GM19240 (cell line): Measurements from ENCODE around the gene FCN2.
"Not testable (repeated sequence)": the region's sequence is repeated elsewhere in the genome, so short reads cannot be mapped to it uniquely, and the experiment has no call there.

ENCODE experiments used
- DNase-seq: peaks from one replicate; pipeline ENCODE4 v3.0.0; 2011; ENCODE audit warnings: low spot score; ENCODE audit not compliant: insufficient read length

The FCN2 gene

GRCh38 chr9:134847138-134847537, 33.5 kb upstream of the FCN2 start:
- no peak for DNase-seq

DNA sequence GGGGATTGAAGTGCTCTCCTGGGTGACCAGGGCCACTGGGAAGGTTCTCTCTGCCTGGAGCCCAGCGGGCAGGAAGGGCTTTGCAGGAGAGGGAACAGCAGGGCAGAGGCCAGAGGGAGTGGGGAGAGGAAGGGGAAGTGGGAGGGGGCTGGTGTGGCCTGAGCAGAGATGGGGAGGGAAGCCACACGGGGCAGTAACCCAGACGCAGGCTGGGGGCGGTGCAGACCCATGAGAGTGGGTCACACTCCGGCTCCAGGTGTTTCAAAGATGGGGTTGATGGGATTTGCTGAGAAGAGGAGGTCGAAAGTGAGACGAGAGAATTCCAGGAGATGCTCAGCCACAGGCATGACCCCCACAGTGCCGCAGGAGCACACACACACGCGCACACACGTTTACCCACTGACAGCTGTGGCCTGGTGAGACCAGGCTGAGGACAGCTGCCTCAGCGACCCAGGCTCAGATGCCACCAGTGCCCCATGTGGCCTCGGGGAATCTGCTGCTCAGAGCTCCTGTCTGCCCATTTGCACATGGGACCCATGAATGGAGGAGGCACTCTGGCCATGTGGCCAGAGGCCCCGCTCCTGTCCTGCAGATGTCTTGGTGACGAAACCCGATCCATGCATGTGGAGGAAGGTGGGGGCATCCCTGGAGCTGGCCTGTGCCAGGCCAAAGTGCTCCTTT, 32.7 kb upstream of the FCN2 start:
- no peak for DNase-seq

GRCh38 chr9:134848504-134848903, 32.1 kb upstream of the FCN2 start:
- no peak for DNase-seq

DNA sequence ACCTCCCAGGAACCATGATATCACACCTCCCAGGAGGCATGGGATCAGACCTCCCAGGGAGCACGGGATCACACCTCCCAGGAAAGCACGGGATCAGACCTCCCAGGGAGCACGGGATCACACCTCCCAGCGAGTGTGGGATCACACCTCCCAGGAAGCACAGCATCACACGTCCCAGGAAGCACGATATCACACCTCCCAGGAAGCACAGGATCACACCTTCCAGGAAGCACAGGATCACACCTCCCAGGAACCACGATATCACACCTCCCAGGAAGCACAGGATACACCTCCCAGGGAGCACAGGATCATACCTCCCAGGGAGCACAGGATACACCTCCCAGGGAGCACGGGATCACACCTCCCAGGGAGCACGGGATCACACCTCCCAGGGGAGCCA, 30.0 kb upstream of the FCN2 start:
- no peak for DNase-seq

DNA sequence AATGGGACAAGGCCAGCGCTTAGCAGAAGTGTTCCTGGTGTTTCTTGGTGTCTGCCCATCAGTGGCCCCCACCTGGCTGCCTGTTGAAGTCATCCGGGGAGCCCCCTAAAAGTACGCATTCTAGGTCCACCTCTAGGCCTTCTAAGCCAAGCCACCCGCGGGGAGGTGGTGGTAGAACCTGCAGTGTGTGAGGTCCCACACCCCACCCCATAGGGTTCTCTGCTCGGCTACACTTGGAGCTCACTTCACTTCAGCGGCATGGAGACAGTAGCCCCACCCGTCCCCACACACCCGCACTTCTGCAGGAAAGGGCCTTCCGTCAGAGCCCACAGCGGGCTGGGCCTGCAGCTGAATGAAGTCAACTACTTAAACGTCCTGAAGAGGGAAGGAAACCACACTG, 29.6 kb upstream of the FCN2 start:
- no peak for DNase-seq

GRCh38 chr9:134852906-134853654, 27.5 kb upstream of the FCN2 start:
- DNase-seq: no peak

DNA sequence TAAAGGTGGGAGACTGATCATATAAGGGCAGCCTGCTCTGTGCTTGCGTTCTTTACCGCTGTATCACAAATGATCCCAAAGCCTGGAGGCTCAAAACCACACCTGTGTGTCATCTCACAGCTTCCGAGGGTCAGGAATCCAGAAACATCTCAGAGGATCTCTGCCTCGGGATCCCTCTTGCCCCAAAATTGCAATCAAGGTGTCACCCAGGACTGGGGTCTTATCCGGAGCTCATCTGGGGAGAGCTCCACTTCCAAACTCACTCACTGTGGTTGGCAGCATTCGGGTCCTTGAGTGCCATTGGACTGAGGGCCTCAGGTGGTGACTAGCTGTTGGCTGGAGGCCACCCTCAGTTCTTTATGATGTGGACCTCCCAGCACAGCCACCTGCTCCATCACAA, 26.7 kb upstream of the FCN2 start:
- no peak for DNase-seq

DNA sequence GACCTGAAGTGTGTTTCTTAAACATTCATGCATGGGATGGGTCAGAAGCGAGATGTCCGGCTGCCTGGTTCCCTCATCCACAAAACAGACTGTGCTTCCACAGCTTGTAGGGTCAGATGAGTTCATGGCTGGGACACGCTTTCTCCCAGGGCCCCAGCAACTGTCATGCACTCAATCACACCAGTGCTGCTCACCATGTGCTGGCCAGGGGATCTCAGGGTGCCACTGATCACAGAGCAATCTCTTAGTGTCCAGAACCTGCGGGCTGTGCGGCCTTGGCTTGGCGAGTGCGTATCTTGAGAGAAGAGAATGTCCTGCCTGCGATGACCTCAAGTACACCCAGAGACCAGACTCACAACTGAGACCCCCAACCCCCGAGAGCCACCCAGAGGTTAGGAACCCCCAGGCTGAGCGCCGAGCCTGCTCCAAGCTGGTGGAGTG, 26.0 kb upstream of the FCN2 start:
- no peak for DNase-seq

DNA sequence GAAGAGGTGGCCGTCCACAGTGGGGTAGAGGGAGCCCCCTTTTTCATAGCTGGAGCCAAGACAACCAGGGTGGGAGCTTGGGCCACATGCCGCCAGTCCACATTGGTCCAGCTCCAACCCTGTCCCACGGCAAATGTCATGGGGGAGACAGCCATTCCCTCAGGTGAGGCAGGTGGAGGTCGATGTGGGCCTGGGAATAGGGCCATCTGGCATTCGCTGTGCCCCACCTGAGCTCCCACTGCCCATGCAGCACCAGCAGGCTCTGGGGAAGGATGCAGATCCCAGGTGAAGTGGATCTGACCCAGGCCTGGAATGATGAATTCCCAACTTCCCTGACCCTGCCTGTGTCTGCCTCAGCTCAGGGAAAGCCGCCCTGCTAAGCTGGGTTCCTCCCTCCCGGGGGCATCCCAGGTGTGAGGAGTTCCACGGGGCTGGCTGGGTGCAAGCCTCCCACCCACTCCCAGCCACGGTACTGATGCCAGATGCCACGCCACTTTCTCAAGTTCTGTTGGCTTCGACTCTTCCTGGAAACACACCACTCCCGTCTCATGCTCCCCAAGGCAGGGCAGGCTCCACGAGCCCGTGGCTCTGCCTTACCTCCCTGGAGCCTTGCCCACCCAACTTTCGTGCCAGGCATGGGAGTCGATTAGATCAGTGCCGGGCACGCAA, 25.2 kb upstream of the FCN2 start:
- DNase-seq: no peak

GRCh38 chr9:134855900-134856377, 24.7 kb upstream of the FCN2 start:
- no peak for DNase-seq

- not testable (repeated sequence) for DNase-seq
Measured at GRCh38 chr9:134857451-134857850, 23.2 kb upstream of the FCN2 start.

DNA sequence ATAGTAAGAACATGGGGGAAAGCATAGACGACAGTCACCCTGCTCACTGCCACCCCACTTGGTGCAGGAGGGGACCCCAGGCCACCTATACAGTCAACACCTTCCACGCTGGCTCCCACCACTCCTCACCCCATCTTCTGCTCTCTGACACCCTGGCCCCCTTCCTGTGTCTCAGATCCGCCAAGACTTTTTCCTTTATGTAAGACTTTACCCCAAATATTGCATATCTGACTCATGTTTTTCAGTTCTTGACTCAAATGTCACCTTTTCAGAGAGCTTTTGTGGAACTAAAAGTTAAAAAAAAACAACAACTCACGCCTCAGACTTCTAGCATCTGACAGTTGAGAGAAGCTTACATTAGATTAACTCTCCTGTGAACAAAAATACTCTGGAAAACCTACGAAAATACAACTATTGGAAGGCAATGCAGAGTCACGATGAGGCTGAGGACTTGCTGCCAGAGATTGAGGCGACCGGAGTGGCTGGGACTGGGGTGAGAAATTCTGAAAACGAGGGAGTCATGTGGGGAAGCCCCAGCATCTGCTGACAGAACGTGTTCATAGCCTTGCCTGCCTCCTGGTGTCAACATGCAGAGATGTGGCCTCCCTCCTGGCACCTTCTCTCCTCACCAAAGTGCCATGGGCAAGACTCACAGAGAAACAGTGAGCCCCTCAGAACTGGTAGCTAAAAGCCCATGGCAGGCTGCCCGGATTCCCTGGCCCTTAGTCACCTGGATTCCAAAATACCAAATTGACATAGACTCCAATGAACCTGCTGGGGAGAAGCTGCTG, 22.4 kb upstream of the FCN2 start:
- peak; percentile 62 for DNase-seq

GRCh38 chr9:134860510-134860909, 20.1 kb upstream of the FCN2 start:
- no peak for DNase-seq

DNA sequence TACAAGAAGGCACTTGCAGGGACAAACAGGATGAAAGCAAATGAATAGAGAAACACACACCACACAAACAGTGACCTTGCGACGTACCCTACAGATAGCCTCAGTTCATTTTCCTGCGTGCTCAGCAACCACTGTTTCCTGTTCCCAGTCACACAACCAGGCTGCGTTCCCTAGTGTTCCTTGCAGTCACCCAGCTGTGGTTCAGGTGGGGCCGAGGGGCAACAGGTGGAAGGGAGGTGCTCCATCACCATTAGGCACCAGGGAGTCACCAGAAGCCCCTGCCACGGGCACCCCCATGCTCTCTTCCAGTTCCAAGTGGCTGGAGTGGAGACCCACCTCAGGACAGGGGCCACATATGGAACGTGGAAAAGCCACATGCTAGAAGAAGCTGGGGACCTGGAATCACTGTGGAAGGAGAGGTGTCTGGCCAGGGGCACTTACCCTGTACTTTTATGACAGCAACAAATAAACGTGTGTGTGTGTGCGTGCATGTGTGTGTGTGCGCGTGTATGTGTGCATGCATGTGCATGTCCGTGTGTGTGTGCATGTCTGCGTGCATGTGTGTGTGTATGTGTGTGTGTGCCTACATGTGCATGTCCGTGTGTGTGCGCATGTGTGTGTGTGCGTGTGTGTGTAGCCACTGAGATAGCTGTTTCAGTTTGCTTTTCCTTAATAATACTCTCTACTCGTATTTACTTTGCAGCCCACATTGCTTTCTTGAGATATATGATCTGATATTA, 18.8 kb upstream of the FCN2 start:
- no peak for DNase-seq

GRCh38 chr9:134863306-134863902, 17.2 kb upstream of the FCN2 start:
- no peak for DNase-seq

DNA sequence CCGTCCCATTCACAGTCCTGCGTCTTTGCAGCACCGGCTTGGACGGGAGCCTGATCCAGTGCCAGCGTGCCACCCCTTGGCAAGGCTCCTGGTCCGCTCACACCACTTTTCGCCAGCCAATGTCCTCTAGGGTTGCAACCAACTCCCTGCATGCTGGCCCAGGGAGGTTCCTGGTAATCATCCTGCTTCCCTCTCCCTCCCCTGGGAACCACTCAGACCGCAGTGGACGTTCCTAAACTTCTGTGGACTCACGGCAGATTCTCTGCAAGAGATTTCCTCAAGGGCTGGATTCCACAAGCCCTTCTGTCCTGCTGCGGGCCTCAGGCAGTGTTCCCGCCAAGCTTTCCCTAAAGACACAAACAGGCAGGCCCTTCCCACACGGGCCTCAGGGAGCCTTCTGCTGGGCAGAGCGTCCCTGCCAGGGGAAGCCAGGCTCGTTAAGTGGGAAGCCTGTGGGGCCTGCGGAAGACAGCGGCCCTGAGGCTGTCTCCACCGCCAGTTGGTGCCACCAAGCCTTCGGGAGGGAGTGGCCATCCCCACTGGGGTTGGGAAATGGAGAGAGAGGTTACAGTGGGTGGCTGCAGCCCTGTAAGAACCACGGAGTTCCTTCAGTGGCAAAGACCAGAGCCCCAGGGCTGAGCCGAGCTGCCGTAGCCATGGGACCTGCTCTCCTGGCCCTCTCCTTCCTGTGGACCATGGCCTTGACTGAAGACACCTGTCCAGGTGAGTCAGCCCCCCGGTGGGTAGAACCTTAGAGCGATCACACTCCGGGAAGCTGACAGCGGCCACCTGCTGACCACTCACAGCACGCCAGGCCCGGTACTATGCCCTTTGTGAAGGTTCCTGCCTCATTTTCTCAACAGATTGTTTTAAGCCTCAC, 16.4 kb upstream of the FCN2 start:
- no peak for DNase-seq

GRCh38 chr9:134864821-134865190, 15.8 kb upstream of the FCN2 start:
- DNase-seq: no peak

- no peak for DNase-seq
Measured at GRCh38 chr9:134867917-134868750, 12.5 kb upstream of the FCN2 start.
